Body of pancreas (tissue), 4 donors: ENCODE measurements around the gene SLC4A5. TPM values are rescaled to one million over a fixed set of nuclear protein-coding genes. Genes with fewer than 3 reads are reported as not detected.

ENCODE experiments used
- ATAC-seq: fragments of 150-250 bp; one replicate; pipeline ENCODE4 v1.9.1; 2016
- DNase-seq, 4 donors: peaks; one replicate each; pipeline ENCODE4 v3.0.0-alpha.2; 2019
- H3K27ac ChIP-seq, 4 donors: fragments of 200-600 bp; sonication (generic); 1 replicate in 3 of 4; 2 replicates in 1 of 4; pipeline versions ENCODE4 v1.5.1 to v1.6.1; 2016 to 2019; ENCODE audit warnings: mild to moderate bottlenecking in 1 of 4, mixed read lengths in 1 of 4, moderate library complexity in 1 of 4
- H3K27me3 ChIP-seq, 2 donors: fragments of 200-600 bp; sonication (generic); one replicate each; pipeline ENCODE4 v1.6.0; 2016; ENCODE audit warnings: mild to moderate bottlenecking in 1 of 2
- H3K36me3 ChIP-seq, 2 donors: fragments of 200-600 bp; sonication (generic); replicated peaks in 1 of 2; 2 replicates each; pipeline ENCODE4 v1.5.1; 2016; ENCODE audit warnings: low read depth in 2 of 2; ENCODE audit not compliant: insufficient read depth in 1 of 2
- H3K4me1 ChIP-seq: fragments of 200-600 bp; sonication (generic); one replicate; pipeline ENCODE4 v1.6.0; 2016
- H3K4me3 ChIP-seq, 2 donors: fragments of 200-600 bp; sonication (generic); 1 replicate in 1 of 2; 2 replicates in 1 of 2; pipeline ENCODE4 v1.5.1; 2016 to 2019
- H3K9me3 ChIP-seq, 3 donors: fragments of 200-600 bp; sonication (generic); 1 replicate in 2 of 3; 2 replicates in 1 of 3; pipeline ENCODE4 v1.5.1; 2016
- CTCF ChIP-seq, 7 experiments: fragments of 450-650 bp in 4 of 7; fragments of 200-600 bp in 3 of 7; sonication (generic) in 3 of 7; IDR thresholded peaks; one replicate each; pipeline ENCODE4 v1.5.1; 2016 to 2019; ENCODE audit warnings: antibody characterized with exemption in 7 of 7
- POLR2A ChIP-seq, 3 donors: fragments of 450-650 bp; IDR thresholded peaks; one replicate each; pipeline ENCODE4 v1.6.1; 2016; ENCODE audit warnings: antibody characterized with exemption in 3 of 3, mild to moderate bottlenecking in 2 of 3
- WGBS, 2 donors: methylation state at CpG; one replicate each; pipeline ENCODE4 v1.1.5; 2017; 5-methylcytosine and 5-hydroxymethylcytosine counted together
- intact Hi-C: fragments of 100-400 bp; cut with DNase I; formaldehyde crosslinking; loops from one replicate; pipeline ENCODE4 v1.15.1; 2023
- total RNA-seq, 2 donors: library from RNA; depleted of rRNA; stranded (reverse); fragments of >200 nt; gene quantifications; one replicate each; pipeline ENCODE4 v1.1.0, GENCODE V29; 2016

Gene SLC4A5
- total RNA-seq, 2 donors from 2014 or later: 2.3 to 8.3 TPM

- 95 to 96% methylated on average over 7 to 8 of the region's 8 CpGs for WGBS, 2 donors
- H3K36me3 ChIP-seq: no peaks in the 10 kb centered on the region
- intact Hi-C loops: no loop called here
These were observed 119.1 kb downstream of the SLC4A5 start for GRCh38 chr2:74223941-74224770.

GRCh38 chr2:74222300-74222650 lies 120.9 kb downstream of the SLC4A5 start:
- Histone ChIP-seq H3K9me3 (no peaks in the 10 kb centered on the region), H3K4me1 (peaks cover 16% of the 10 kb centered on the region), H3K4me3 (no peak overlapping the region), H3K27ac (no peak overlapping the region), H3K27me3 (no peaks in the 10 kb centered on the region), H3K36me3 (peaks cover 0 to 2% of the 10 kb centered on the region in 2 donors)
- TF ChIP-seq POLR2A (IDR thresholded peaks at IDR 0.05): no peak
- intact Hi-C loops: no loop called here
- no peak for DNase-seq
- ATAC-seq: no peak
- WGBS, 2 donors: 93% methylated on average over 6 of the region's 6 CpGs

More at GRCh38 chr2:74223941-74224770, 119.1 kb downstream of the SLC4A5 start:
- no peak overlapping the region for H3K27ac ChIP-seq
- no peak overlapping the region for H3K4me3 ChIP-seq
- ATAC-seq (no peak), DNase-seq (no peak)
- no peak for TF ChIP-seq POLR2A (IDR thresholded peaks at IDR 0.05)
- no peak for TF ChIP-seq CTCF (IDR thresholded peaks at IDR 0.05)
- H3K9me3 ChIP-seq: no peaks in the 10 kb centered on the region
- H3K4me1 ChIP-seq: peaks cover 16% of the 10 kb centered on the region
- no peaks in the 10 kb centered on the region for H3K27me3 ChIP-seq

- Histone ChIP-seq H3K36me3 (peaks cover 0 to 2% of the 10 kb centered on the region in 2 donors), H3K4me3 (no peak overlapping the region), H3K4me1 (peaks cover 12% of the 10 kb centered on the region), H3K27ac (no peak overlapping the region), H3K9me3 (no peaks in the 10 kb centered on the region), H3K27me3 (no peaks in the 10 kb centered on the region)
- WGBS, 2 donors: 91 to 97% methylated on average over 6 of the region's 6 CpGs
- DNase-seq (no peak), ATAC-seq (no peak)
- TF ChIP-seq POLR2A (IDR thresholded peaks at IDR 0.05) (no peak), CTCF (IDR thresholded peaks at IDR 0.05) (no peak)
- intact Hi-C loops: no loop called here
These were observed 121.5 kb downstream of the SLC4A5 start for GRCh38 chr2:74221604-74222299.

GRCh38 chr2:74221091-74221490 lies 122.1 kb downstream of the SLC4A5 start:
- DNase-seq (no peak), ATAC-seq (no peak)
- TF ChIP-seq POLR2A (IDR thresholded peaks at IDR 0.05) (no peak), CTCF (IDR thresholded peaks at IDR 0.05) (no peak)
- H3K27me3 ChIP-seq: no peaks in the 10 kb centered on the region
- H3K4me3 ChIP-seq: no peak overlapping the region
- peaks cover 5% of the 10 kb centered on the region for H3K4me1 ChIP-seq
- intact Hi-C loops: no loop called here
- H3K36me3 ChIP-seq: peaks cover 0 to 2% of the 10 kb centered on the region in 2 donors
- no peaks in the 10 kb centered on the region for H3K9me3 ChIP-seq
- WGBS, 2 donors: 95 to 99% methylated on average over 6 of the region's 6 CpGs
- H3K27ac ChIP-seq: no peak overlapping the region

GRCh38 chr2:74219846-74220486 lies 123.2 kb downstream of the SLC4A5 start:
- DNase-seq: no peak
- WGBS, 2 donors: 95 to 96% methylated on average over 5 of the region's 5 CpGs
- Histone ChIP-seq H3K9me3 (no peaks in the 10 kb centered on the region), H3K4me3 (no peak overlapping the region), H3K36me3 (peaks cover 0 to 2% of the 10 kb centered on the region in 2 donors), H3K27ac (no peak overlapping the region), H3K4me1 (no peaks in the 10 kb centered on the region), H3K27me3 (no peaks in the 10 kb centered on the region)
- TF ChIP-seq CTCF (IDR thresholded peaks at IDR 0.05) (no peak), POLR2A (IDR thresholded peaks at IDR 0.05) (no peak)
- intact Hi-C loops: no loop called here
- no peak for ATAC-seq
